HG03039 (cell line): ENCODE data around the gene TMEM63B.
A peak's percentile ranks its signal among the peaks of the same experiment; 100 is the strongest.
"Not testable (repeated sequence)": the region's sequence is repeated elsewhere in the genome, so short reads cannot be mapped to it uniquely, and the experiment has no call there.

Source experiments
- ATAC-seq: cut with Tn5 transposase; IDR thresholded peaks from one replicate; pipeline ENCODE4 v1.9.1; 2021; ENCODE audit warnings: mild to moderate bottlenecking, moderate library complexity; ENCODE audit not compliant: unreplicated experiment

The TMEM63B gene

DNA sequence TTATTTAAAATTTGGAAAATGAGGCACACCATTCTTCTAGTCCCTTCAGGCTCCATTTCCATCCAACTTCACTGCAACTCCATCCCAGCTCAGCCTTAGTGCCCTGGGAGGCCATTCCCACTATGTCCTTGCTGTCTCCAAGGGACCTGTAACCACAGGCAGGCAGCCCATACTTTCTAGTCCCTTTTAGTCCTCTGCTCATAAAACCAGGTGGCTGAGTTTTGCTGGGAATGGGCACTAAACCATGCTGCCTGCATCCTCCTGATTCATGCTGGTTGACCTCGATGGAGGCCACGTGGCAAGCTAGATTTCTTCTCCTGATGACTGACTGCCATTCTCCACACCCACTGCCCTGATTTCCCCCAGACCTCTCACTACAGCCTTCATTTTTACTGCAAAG is 61.9 kb downstream of the TMEM63B start:
- ATAC-seq, result no peak

GRCh38 chr6:44190715-44191114 is 63.4 kb downstream of the TMEM63B start:
- peak; percentile 66 for ATAC-seq

DNA sequence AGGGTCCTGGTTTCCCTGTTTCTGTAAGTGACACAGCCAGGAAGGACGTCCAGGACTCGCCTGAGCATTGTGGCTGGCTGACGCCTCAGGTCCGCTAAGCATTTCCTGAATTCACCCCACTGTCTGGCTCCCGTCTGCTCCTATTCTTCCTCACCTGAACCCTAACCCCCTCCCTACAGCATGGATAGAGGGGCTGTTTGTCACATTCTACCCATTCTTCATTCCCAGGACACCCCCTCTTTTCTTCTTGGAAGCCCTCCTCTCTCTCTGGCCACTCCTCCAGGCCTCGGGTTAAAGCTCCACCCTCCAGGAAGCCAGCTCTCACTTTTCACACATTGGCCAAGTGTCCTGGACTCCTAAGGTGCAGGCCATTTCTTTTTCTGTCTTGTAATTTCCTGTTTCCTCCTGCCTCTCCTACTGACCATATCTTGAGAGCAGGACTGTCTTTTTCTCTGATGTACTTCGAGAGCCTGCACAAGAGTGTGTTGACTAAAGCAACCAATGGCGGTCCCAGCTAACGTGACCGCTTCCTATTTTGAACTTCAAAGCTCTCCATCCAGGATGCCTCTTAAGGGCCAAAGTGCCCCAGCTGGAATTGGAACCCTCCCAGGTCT is 65.2 kb downstream of the TMEM63B start:
- no peak for ATAC-seq

DNA sequence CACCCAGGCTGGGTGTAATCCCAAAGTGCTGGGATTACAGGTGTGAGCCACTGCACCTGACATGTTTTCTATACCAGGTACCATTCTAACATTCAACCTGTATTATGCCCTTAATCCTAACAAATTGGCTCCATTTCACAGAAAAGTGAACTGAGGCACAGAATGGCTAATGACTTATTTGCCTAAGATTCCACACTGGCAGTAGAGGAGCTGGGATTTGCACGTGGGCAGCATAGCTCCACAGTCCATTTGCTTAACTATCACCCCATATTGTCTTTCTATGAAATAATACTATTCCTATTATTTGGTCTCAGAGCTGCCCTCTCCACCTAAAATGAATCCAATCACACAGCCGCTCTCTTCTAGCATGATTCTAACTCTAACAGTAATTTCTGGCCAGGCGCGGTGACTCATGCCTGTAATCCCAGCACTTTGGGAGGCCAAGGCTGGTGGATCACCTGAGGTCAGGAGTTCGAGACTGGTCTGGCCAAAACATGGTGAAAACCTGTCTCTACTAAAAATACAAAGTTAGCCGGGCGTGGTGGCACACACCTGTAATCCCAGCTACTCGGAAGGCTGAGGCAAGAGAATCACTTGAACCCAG is 66.1 kb downstream of the TMEM63B start:
- ATAC-seq, result no peak

DNA sequence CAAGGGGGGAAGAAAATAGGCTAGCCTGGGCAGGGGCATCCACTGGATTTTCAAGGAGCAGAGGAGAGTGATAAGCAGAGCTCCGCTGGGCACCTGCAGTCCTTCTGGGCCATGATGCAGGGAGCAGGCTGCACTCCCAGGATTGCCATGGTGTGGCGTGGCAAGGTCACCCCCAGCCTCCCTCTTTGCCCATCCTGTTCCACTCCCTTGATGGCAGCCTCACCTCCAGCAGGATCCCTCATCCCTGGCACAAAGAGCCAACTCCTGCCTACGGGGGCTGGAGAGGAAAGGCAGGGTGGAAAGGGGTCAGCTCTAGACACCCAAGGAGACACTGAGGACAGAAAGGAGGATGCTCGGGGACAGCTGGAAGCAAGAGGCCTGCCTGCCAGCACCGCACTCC is 67.0 kb downstream of the TMEM63B start:
- no peak for ATAC-seq

DNA sequence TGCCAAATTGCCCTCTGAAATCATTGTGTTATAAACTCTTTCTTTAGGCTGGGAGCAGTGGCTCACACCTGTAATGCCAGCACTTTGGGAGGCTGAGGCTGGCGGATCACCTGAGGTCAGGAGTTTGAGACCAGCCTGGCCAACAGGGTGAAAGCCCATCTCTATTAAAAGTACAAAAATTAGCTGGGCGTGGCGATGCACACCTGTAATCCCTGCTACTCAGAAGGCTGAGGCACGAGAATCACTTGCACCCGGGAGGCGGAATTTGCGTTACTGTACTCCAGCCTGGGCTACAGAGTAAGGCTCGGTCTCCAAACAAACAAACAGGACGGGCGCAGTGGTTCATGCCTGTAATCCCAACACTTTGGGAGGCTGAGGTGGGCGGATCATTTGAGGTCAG is 69.0 kb downstream of the TMEM63B start:
- ATAC-seq, result not testable (repeated sequence)

GRCh38 chr6:44198684-44199083 is 71.3 kb downstream of the TMEM63B start:
- ATAC-seq, result no peak

- no peak for ATAC-seq
Observed at GRCh38 chr6:44199883-44200282, 72.5 kb downstream of the TMEM63B start.

- ATAC-seq, result no peak
Observed at GRCh38 chr6:44201200-44201599, 73.8 kb downstream of the TMEM63B start.

GRCh38 chr6:44201638-44202303 is 74.4 kb downstream of the TMEM63B start:
- ATAC-seq, result no peak

- no peak for ATAC-seq
Observed at GRCh38 chr6:44202332-44202971, 75.1 kb downstream of the TMEM63B start.

DNA sequence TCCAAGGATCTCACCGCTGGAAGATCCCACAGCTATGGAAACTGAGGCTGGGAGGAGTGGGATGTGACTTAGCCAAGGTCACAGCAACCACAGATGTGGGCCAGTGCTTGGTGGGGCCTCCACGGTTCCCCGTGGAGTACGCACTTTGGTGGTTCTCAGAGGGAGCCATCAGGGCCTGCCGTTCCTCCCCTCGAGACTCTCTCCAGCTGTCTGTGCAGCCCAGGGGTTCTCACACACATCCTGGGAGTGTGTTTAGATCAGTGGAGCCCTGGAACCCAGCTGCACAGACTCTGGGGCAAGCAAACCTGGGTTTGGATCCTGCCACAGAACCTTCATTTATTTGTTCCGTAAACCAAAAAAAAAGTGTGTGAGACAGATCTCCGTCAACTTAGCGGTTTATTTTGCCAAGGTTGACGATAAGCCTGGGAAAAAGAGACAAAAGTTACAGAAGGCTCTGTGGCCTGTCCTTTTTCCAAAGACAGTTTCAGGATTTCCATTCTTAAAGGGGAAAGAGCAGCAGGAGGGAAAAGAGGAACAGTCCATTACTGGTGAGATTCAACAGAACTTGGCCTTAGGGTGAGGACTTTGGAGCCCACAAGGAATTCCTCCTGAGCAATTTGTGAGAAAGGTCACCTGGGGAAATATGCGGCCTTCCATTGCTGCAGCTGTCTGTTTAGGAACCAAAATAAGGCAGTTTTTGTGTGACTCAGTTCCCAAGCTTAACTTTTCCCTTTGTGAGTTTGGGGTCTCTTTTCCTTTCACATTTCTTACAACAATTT is 75.8 kb downstream of the TMEM63B start:
- ATAC-seq, result no peak

- ATAC-seq, result no peak
Observed at GRCh38 chr6:44203955-44204354, 76.6 kb downstream of the TMEM63B start.
